Measurements from ENCODE around the gene MRPS9.

MRPS9 gene

DNA sequence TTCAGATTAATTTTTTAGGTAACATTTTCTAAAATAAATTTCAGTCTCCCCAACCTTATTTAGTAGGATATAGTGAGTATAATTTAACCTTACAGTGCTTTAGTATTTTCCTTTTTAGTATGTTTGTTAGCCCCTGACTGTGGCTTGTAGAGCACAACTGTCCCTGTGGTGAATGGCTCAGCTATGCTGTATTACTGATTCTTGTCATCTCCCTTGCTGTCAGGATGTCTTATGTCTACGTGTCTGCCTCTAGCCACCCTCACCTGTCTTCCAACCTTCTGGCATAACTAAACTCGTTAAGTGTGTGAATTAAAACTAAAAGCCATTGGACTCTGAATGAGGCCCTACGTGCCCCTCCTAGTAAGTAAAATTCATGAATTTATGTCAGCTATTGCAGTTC, 18.4 kb downstream of the MRPS9 start:
- H3K36me3 ChIP-seq = no peaks in the 10 kb centered on the region
- H3K27ac ChIP-seq = no peak overlapping the region
- H3K4me1 ChIP-seq (ENCODE audit: control insufficient read depth in 1 of 2, insufficient read depth in 1 of 2, low read depth in 1 of 2, low read length in 1 of 2) = no peaks in the 10 kb centered on the region
- no peak overlapping the region for H3K4me3 ChIP-seq (ENCODE audit: low read depth in 1 of 2, low read length in 1 of 2)
- H3K9me3 ChIP-seq = no peaks in the 10 kb centered on the region
- no peaks in the 10 kb centered on the region for H3K27me3 ChIP-seq
- no peak for TF ChIP-seq CTCF (IDR thresholded peaks at IDR 0.05)

- Histone ChIP-seq H3K9me3 (no peaks in the 10 kb centered on the region), H3K36me3 (no peaks in the 10 kb centered on the region), H3K27ac (no peak overlapping the region), H3K27me3 (no peaks in the 10 kb centered on the region), H3K4me3 (ENCODE audit: low read depth in 1 of 2, low read length in 1 of 2) (no peak overlapping the region), H3K4me1 (ENCODE audit: control insufficient read depth in 1 of 2, insufficient read depth in 1 of 2, low read depth in 1 of 2, low read length in 1 of 2) (no peaks in the 10 kb centered on the region)
- no peak for TF ChIP-seq CTCF (IDR thresholded peaks at IDR 0.05)
Observed at GRCh38 chr2:105057005-105057404, 19.1 kb downstream of the MRPS9 start.

DNA sequence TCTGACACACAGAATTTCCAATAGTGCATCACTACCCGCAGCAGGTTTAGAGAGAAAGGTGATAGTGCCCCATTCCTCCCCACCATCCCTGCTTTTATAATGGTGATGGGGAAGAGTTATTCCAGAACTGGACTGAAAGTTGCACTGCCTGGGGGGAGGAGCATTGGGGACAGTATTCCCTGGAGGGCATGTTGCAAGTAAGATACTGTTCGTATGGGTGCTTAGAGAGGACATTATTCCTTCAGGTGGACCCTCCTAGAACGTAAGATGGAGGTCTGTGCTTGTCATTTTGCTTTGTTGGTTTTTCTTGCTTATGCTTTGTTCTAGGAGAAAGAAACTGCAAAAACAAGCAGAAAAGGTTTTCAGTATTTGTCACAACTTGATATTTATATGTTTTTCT, 23.7 kb downstream of the MRPS9 start:
- H3K4me1 ChIP-seq (ENCODE audit: control insufficient read depth in 1 of 2, insufficient read depth in 1 of 2, low read depth in 1 of 2, low read length in 1 of 2) = no peaks in the 10 kb centered on the region
- H3K27me3 ChIP-seq = no peaks in the 10 kb centered on the region
- no peak for TF ChIP-seq CTCF (IDR thresholded peaks at IDR 0.05)
- H3K36me3 ChIP-seq = no peaks in the 10 kb centered on the region
- no peak overlapping the region for H3K4me3 ChIP-seq (ENCODE audit: low read depth in 1 of 2, low read length in 1 of 2)
- H3K27ac ChIP-seq = no peak overlapping the region
- no peaks in the 10 kb centered on the region for H3K9me3 ChIP-seq

DNA sequence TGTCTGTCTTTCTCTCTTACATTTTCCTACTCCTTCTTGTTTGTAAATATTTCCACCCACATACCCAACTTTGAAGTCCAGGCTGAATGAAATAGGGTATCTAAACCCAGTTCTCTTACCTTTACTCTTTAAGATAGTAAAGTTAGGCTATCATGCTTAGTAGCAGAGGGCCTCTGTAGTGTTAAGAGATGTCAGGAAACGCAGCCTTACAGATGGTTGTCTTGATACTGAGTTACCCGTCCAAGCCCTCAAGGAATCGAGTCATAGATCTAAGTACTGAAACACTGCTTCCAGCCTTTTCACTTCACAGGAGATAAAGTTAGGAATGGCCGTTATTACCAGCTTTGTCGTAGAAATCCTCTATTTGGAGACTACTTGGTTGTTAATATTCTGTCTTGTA, 24.3 kb downstream of the MRPS9 start:
- Histone ChIP-seq H3K27me3 (no peaks in the 10 kb centered on the region), H3K27ac (no peak overlapping the region), H3K9me3 (no peaks in the 10 kb centered on the region), H3K4me3 (ENCODE audit: low read depth in 1 of 2, low read length in 1 of 2) (no peak overlapping the region), H3K4me1 (ENCODE audit: control insufficient read depth in 1 of 2, insufficient read depth in 1 of 2, low read depth in 1 of 2, low read length in 1 of 2) (no peaks in the 10 kb centered on the region), H3K36me3 (no peaks in the 10 kb centered on the region)
- no peak for TF ChIP-seq CTCF (IDR thresholded peaks at IDR 0.05)

DNA sequence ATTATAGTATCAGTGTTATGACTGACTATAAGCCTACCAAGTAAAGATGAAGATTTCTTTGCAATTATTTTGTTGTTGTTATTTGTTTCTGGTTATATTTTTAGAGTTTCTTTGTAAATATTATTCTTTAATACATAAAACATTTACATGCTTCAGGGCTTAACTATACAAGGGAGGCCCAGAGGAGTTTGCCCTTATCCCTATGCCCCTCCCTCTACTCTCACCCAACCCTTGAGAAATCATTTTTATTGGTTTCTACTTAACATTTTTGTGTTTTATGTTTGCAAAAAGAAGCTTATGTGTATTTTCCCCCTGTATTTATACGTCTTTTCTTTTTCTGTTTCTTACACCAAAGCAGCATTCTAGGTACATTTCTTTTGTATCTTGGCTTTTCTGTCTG, 30.5 kb downstream of the MRPS9 start:
- Histone ChIP-seq H3K4me3 (ENCODE audit: low read depth in 1 of 2, low read length in 1 of 2) (no peak overlapping the region), H3K9me3 (no peaks in the 10 kb centered on the region), H3K27me3 (no peaks in the 10 kb centered on the region), H3K36me3 (no peaks in the 10 kb centered on the region), H3K4me1 (ENCODE audit: control insufficient read depth in 1 of 2, insufficient read depth in 1 of 2, low read depth in 1 of 2, low read length in 1 of 2) (no peaks in the 10 kb centered on the region), H3K27ac (no peak overlapping the region)
- TF ChIP-seq CTCF (IDR thresholded peaks at IDR 0.05) = no peak

DNA sequence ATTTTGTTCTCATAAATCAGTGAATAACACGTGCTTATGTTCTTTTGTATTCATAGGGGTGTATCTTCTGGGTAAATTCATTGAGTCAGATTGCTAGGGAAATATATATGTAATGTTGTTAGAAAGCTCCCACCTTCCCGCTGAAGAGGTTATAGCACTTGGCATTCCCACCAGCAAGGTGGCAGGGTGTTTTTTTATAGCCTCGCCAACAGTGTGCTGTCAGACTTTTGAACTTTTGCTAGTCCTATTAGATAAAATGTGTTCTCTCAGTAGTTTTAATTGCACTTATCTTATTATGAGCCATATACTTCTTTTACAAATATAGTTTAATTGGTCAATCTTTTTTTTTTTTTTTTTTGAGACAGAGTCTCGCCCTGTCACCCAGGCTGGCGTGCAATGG, 31.0 kb downstream of the MRPS9 start:
- no peaks in the 10 kb centered on the region for H3K27me3 ChIP-seq
- no peak overlapping the region for H3K27ac ChIP-seq
- no peak overlapping the region for H3K4me3 ChIP-seq (ENCODE audit: low read depth in 1 of 2, low read length in 1 of 2)
- no peaks in the 10 kb centered on the region for H3K9me3 ChIP-seq
- H3K4me1 ChIP-seq (ENCODE audit: control insufficient read depth in 1 of 2, insufficient read depth in 1 of 2, low read depth in 1 of 2, low read length in 1 of 2) = no peaks in the 10 kb centered on the region
- TF ChIP-seq CTCF (IDR thresholded peaks at IDR 0.05) = no peak
- no peaks in the 10 kb centered on the region for H3K36me3 ChIP-seq
